Measurements from ENCODE around the gene SPOCK3. TPM values are rescaled to one million over a fixed set of nuclear protein-coding genes. Genes with fewer than 3 reads are reported as not detected.
"Not testable (repeated sequence)": the region's sequence is repeated elsewhere in the genome, so short reads cannot be mapped to it uniquely, and the experiment has no call there.

SPOCK3 gene
- total RNA-seq, 2 donors from 2014 or later, result not detected

DNA sequence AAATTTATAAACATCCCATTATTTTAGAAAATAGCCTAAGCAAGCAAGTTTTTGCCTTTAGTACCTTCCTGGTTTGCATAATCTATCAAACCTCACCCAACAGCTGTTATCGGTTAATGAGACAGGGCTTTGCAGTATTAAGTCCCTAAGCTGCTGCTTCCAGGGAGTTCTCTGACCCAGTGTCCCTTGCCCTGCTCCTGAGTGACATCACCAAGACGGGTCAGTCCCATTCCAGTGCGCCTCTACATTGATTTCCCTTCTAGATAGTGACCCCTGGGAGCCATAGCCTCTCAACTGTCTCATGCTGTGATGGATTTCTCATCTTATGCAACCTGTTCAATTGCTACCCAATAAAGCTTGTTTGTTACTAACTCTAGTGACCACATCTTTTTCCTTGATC is 410.4 kb downstream of the SPOCK3 start:
- Mint-ChIP-seq H3K9me3 (peaks cover 9% of the 10 kb centered on the region), H3K4me1 (no peaks in the 10 kb centered on the region), H3K27ac (no peak overlapping the region), H3K4me3 (no peak overlapping the region), H3K27me3 (no peaks in the 10 kb centered on the region), H3K36me3 (ENCODE audit: low read depth) (no peaks in the 10 kb centered on the region)
- ATAC-seq (replicated peaks), result no peak

DNA sequence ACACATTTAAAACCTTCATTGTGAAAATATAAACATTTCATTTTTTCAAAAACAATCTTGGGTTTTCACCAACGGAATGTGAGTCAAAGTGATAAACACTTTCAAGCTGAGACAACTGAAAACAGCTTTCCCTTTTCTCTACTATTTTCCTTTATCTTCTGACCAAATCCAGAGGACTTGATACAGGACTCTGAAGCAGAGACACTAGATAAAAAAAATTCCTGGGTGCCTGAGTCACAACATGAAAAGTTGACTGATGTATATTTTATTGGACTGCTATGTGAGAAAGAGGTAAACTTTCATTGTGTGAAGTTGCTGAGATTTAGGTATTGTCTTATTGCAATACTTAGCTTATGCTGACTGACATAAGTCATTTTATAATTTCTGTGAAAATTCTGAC is 411.2 kb downstream of the SPOCK3 start:
- Mint-ChIP-seq H3K27me3 (no peaks in the 10 kb centered on the region), H3K4me1 (no peaks in the 10 kb centered on the region), H3K27ac (no peak overlapping the region), H3K36me3 (ENCODE audit: low read depth) (no peaks in the 10 kb centered on the region), H3K9me3 (peaks cover 9% of the 10 kb centered on the region), H3K4me3 (no peak overlapping the region)
- no peak for ATAC-seq (replicated peaks)

- no peak for ATAC-seq (replicated peaks)
- Mint-ChIP-seq H3K4me1 (no peaks in the 10 kb centered on the region), H3K36me3 (ENCODE audit: low read depth) (no peaks in the 10 kb centered on the region), H3K9me3 (peaks cover 9% of the 10 kb centered on the region), H3K27me3 (no peaks in the 10 kb centered on the region), H3K4me3 (no peak overlapping the region), H3K27ac (no peak overlapping the region)
Observed at GRCh38 chr4:166822386-166822785, 411.9 kb downstream of the SPOCK3 start.

- H3K9me3 Mint-ChIP-seq, result peaks cover 4% of the 10 kb centered on the region
- H3K27ac Mint-ChIP-seq, result no peak overlapping the region
- ATAC-seq (replicated peaks), result no peak
Observed at GRCh38 chr4:166816890-166817289, 417.4 kb downstream of the SPOCK3 start.

GRCh38 chr4:166808380-166808779 is 425.9 kb downstream of the SPOCK3 start:
- Mint-ChIP-seq H3K27me3 (no peaks in the 10 kb centered on the region), H3K9me3 (peaks cover 4% of the 10 kb centered on the region), H3K36me3 (ENCODE audit: low read depth) (no peaks in the 10 kb centered on the region), H3K27ac (no peak overlapping the region), H3K4me1 (no peaks in the 10 kb centered on the region), H3K4me3 (no peak overlapping the region)
- ATAC-seq (replicated peaks), result no peak

More at GRCh38 chr4:166816890-166817289, 417.4 kb downstream of the SPOCK3 start:
- Mint-ChIP-seq H3K4me3 (no peak overlapping the region), H3K36me3 (ENCODE audit: low read depth) (no peaks in the 10 kb centered on the region), H3K4me1 (no peaks in the 10 kb centered on the region), H3K27me3 (no peaks in the 10 kb centered on the region)

DNA sequence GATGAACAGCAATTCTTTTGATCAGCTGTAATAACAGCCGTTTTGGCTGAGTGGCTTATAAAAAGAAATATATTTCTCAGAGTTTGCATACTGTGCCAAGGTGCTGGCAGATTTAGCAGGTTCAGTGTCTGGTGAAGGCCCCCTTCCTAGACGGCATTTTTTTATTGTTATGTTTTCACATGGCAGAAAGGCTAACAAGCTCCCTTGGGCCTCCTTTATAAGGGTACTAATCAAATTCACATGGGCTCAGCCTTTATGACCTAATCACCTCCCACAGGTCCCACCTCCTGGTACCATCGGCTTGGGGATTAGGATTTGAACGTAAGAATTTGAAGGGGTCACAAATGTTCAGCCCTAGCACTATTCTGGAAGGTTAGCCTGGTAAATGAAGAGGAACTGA is 431.9 kb downstream of the SPOCK3 start:
- Mint-ChIP-seq H3K36me3 (ENCODE audit: low read depth) (no peaks in the 10 kb centered on the region), H3K4me1 (no peaks in the 10 kb centered on the region), H3K27ac (no peak overlapping the region), H3K4me3 (no peak overlapping the region), H3K27me3 (no peaks in the 10 kb centered on the region), H3K9me3 (peaks cover 9% of the 10 kb centered on the region)
- no peak for ATAC-seq (replicated peaks)

- Mint-ChIP-seq H3K4me3 (no peak overlapping the region), H3K9me3 (peaks cover 9% of the 10 kb centered on the region), H3K27me3 (no peaks in the 10 kb centered on the region), H3K4me1 (no peaks in the 10 kb centered on the region), H3K27ac (no peak overlapping the region), H3K36me3 (ENCODE audit: low read depth) (no peaks in the 10 kb centered on the region)
- ATAC-seq (replicated peaks), result no peak
Observed at GRCh38 chr4:166798126-166798525, 436.2 kb downstream of the SPOCK3 start.

- H3K9me3 Mint-ChIP-seq, result peaks cover 18% of the 10 kb centered on the region
- no peaks in the 10 kb centered on the region for H3K27me3 Mint-ChIP-seq
- H3K4me1 Mint-ChIP-seq, result no peaks in the 10 kb centered on the region
- H3K27ac Mint-ChIP-seq, result no peak overlapping the region
- ATAC-seq (replicated peaks), result no peak
- no peak overlapping the region for H3K4me3 Mint-ChIP-seq
- no peaks in the 10 kb centered on the region for H3K36me3 Mint-ChIP-seq (ENCODE audit: low read depth)
Observed at GRCh38 chr4:166777760-166778159, 456.5 kb downstream of the SPOCK3 start.

DNA sequence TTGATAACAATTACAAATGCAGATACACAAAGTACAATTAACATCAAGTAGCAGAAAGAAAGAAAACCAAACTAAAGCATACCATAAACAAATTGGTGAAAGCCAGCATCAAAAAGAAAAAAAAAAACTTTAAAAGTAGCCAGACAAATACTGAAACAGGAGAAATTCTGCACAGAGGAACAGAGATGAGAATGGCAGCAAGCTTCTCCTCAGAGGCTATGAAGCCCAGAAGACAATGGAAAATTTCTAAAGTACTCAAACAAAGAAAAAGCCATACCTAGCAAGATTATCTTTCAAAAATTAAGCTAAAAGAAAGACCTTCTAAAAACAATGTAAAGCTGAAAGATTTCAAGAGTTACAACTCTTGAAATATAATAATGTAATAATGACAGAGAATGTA is 471.3 kb downstream of the SPOCK3 start:
- no peak for ATAC-seq (replicated peaks)
- Mint-ChIP-seq H3K4me1 (no peaks in the 10 kb centered on the region), H3K36me3 (ENCODE audit: low read depth) (no peaks in the 10 kb centered on the region), H3K4me3 (no peak overlapping the region), H3K27me3 (no peaks in the 10 kb centered on the region), H3K9me3 (peaks cover 25% of the 10 kb centered on the region), H3K27ac (no peak overlapping the region)

GRCh38 chr4:166741742-166742141 is 492.6 kb downstream of the SPOCK3 start:
- H3K27ac Mint-ChIP-seq, result no peak overlapping the region
- no peaks in the 10 kb centered on the region for H3K4me1 Mint-ChIP-seq
- no peak overlapping the region for H3K4me3 Mint-ChIP-seq
- H3K36me3 Mint-ChIP-seq (ENCODE audit: low read depth), result no peaks in the 10 kb centered on the region
- H3K9me3 Mint-ChIP-seq, result peaks cover 10% of the 10 kb centered on the region
- ATAC-seq (replicated peaks), result no peak
- no peaks in the 10 kb centered on the region for H3K27me3 Mint-ChIP-seq

- not testable (repeated sequence) for H3K27me3 Mint-ChIP-seq; H3K27ac Mint-ChIP-seq; H3K4me1 Mint-ChIP-seq; H3K9me3 Mint-ChIP-seq; H3K36me3 Mint-ChIP-seq (ENCODE audit: low read depth); H3K4me3 Mint-ChIP-seq; ATAC-seq (replicated peaks)
Observed at GRCh38 chr4:166739215-166739614, 495.1 kb downstream of the SPOCK3 start.

DNA sequence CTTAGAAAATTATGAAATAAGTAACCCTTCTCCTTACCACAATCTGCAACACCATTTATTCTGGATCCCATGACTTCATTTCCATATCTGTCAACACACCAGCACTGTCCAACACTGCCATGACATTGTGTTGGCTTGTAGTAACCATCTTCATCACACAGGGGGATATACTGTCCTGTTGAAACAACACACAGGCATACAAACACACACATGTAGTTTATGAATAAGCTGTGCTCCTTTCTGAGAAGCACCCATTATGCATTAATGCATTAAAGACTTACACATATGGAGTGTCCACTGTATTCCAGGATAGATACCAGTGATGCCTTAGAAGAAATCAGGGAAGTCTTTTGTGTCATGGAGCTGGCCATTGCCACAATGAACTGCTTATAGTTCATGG is 496.9 kb downstream of the SPOCK3 start:
- no peak for ATAC-seq (replicated peaks)
- H3K27ac Mint-ChIP-seq, result no peak overlapping the region
- no peaks in the 10 kb centered on the region for H3K36me3 Mint-ChIP-seq (ENCODE audit: low read depth)
- no peaks in the 10 kb centered on the region for H3K27me3 Mint-ChIP-seq
- H3K4me3 Mint-ChIP-seq, result no peak overlapping the region
- H3K4me1 Mint-ChIP-seq, result no peaks in the 10 kb centered on the region
- peaks cover 4% of the 10 kb centered on the region for H3K9me3 Mint-ChIP-seq

DNA sequence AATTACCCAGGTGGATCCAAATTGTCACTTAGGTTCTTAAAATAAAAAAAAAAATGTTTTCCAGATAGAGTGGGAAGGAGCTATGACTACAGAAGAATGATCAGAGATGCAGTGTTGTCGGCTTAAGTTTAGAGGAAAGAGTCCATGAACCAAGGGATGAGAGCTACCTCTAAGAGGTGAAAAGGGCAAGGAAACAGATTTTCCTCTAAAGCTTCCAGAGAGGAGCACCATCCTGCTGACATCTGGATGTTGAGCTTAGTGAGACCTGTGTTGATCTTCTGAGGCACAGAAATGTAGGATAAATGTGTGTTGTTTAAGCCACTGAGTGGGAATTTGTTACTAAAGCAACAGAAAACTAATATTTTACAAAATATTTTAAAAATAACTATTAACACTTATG is 498.7 kb downstream of the SPOCK3 start:
- Mint-ChIP-seq H3K4me3 (no peak overlapping the region), H3K27ac (no peak overlapping the region), H3K27me3 (no peaks in the 10 kb centered on the region), H3K4me1 (no peaks in the 10 kb centered on the region), H3K36me3 (ENCODE audit: low read depth) (no peaks in the 10 kb centered on the region), H3K9me3 (peaks cover 4% of the 10 kb centered on the region)
- no peak for ATAC-seq (replicated peaks)

DNA sequence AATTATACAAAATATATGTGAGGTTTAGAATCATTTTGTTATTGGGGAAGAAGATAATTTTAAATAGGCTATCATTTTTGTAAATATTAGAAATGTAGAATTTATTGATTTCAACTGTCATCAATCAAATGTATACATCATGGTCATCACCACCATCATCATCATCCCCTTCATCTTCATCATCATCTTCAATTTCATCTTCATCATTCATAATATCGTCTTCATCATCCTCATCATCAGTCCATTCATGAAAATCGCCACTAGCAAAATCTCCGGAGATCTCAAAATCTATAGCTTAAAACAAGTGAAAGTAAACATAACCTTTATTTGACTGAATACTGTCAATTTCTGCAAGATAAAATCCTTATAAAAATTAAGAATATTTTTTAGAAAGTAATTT is 499.5 kb downstream of the SPOCK3 start:
- no peaks in the 10 kb centered on the region for H3K4me1 Mint-ChIP-seq
- no peaks in the 10 kb centered on the region for H3K27me3 Mint-ChIP-seq
- peaks cover 4% of the 10 kb centered on the region for H3K9me3 Mint-ChIP-seq
- H3K4me3 Mint-ChIP-seq, result no peak overlapping the region
- no peak overlapping the region for H3K27ac Mint-ChIP-seq
- no peaks in the 10 kb centered on the region for H3K36me3 Mint-ChIP-seq (ENCODE audit: low read depth)
- no peak for ATAC-seq (replicated peaks)

DNA sequence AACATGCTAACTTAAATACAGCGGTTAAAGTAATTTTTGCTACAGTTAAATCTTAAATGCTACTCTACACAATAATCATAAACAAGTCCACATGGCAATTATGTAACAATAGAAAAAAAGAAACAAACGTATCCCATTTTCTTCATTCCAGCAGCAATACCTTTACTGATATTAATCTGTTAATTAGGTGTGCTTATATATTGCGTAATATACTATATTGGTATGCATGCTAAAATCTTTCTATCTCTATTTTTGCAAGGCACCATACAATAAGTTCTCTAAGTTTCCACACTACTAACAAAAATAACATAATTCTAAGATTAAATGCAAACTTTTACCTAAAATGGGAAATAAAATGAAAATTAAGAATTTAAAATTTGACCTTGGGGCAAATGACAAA is 500.6 kb downstream of the SPOCK3 start:
- no peaks in the 10 kb centered on the region for H3K4me1 Mint-ChIP-seq

GRCh38 chr4:166726832-166727231 is 507.5 kb downstream of the SPOCK3 start:
- Mint-ChIP-seq H3K9me3 (peaks cover 6% of the 10 kb centered on the region), H3K27me3 (no peaks in the 10 kb centered on the region), H3K27ac (no peak overlapping the region), H3K4me1 (no peaks in the 10 kb centered on the region), H3K36me3 (ENCODE audit: low read depth) (no peaks in the 10 kb centered on the region), H3K4me3 (no peak overlapping the region)
- no peak for ATAC-seq (replicated peaks)

More for the DNA sequence above, 500.6 kb downstream of the SPOCK3 start:
- Mint-ChIP-seq H3K36me3 (ENCODE audit: low read depth) (no peaks in the 10 kb centered on the region), H3K27me3 (no peaks in the 10 kb centered on the region), H3K9me3 (peaks cover 4% of the 10 kb centered on the region), H3K27ac (no peak overlapping the region), H3K4me3 (no peak overlapping the region)
- no peak for ATAC-seq (replicated peaks)

All from activated T-helper 17 cell treated with anti-CD3 and anti-CD28 coated beads, Interleukin-2, amount 50 U/mL, for 72 hours (primary cell).